ENCODE data around the gene KCNK15.
A peak's percentile ranks its signal among the peaks of the same experiment; 100 is the strongest.
"Not testable (repeated sequence)": the region's sequence is repeated elsewhere in the genome, so short reads cannot be mapped to it uniquely, and the experiment has no call there.

The KCNK15 gene

DNA sequence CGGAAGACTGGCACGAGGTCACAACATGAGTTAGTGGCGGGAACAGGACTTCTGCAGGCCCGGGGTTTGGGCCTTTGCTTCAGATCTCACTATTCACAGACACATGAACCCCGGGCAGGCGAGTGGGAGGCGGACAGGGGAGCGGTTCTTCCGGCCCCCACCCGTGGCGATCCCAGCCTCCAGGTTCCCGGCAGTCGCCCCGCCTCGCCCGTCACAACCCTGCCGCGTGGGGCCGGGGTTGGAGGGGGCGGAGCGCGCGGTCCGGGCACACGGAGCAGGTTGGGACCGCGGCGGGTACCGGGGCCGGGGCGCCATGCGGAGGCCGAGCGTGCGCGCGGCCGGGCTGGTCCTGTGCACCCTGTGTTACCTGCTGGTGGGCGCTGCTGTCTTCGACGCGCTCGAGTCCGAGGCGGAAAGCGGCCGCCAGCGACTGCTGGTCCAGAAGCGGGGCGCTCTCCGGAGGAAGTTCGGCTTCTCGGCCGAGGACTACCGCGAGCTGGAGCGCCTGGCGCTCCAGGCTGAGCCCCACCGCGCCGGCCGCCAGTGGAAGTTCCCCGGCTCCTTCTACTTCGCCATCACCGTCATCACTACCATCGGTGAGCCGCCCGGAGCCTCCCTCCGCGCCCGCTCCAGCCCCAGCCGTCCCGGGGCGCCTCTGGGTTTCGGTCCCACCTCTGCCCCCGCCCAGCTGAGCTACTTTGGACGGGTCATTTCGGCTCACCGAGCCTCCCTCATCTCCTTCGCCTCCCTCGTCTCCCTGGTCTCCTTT is at the start of gene KCNK15:
TSS of gene KCNK15 (plus strand) at position 268 of the 769 bp plus-strand sequence. CDS start at position 314, 46 bp downstream.
- DNase-seq (ENCODE audit: insufficient read length, low spot score) (no peak), FAIRE-seq (peak; percentile 75)

DNA sequence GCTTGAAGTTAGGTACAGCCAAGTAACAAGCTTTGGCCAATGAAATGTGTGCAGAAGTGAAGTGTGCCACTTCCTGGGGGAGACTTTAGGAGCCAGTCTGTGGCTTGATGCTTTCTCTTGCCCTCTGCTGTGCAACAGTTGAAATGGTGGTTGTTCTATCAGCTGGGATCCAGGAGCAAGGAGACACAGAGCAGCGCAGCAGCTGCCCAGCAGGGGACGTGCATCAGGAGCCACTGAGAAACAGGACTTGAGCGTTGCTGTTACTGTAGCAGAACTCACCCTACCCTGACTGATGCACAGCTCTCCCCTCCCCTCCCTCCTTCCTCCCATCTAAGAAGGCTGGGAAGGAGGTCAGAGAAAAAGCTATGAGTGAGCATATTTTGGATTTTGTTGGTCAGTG is 49.4 kb upstream of the KCNK15 start:
- FAIRE-seq (peak; percentile 36), DNase-seq (ENCODE audit: insufficient read length, low spot score) (no peak)

DNA sequence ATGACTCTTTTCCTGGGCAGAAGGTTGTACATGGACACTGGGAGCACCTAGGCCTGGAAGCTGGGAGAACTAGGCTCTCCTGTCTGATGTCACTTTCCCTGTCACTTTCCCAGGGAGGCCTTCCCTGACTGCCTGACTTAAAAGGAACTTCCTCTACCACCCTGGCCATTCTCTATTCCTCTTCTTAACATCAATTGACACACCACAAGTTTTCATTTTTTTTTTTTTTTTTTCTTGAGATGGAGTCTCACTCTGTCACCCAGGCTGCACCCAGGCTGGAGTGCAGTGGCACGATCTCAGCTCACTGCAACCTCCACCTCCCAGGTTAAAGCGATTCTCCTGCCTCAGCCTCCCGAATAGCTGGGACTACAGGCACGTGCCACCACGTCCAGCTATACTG is 48.6 kb upstream of the KCNK15 start:
- FAIRE-seq; DNase-seq (ENCODE audit: insufficient read length, low spot score): not testable (repeated sequence)

DNA sequence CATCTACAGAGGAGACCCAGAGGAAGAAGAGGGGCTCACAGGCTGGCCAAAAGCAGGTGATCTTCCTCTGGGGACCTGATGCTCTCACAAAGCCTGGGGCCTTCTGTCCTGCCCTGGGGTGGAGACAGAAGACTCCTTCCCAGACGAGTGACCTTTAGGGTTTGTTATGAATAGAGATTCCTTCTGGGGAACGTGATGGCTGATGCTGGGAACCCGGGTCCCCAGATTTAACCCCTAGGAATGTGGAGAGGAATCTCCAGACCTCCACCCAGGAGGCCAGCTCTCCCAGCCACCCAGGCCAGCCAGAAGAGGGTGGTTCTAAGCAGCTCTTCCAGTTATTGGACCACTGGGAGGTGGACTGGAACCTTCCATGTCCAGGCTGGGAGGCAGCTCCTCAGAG is 47.3 kb upstream of the KCNK15 start:
- FAIRE-seq (no peak), DNase-seq (ENCODE audit: insufficient read length, low spot score) (no peak)

DNA sequence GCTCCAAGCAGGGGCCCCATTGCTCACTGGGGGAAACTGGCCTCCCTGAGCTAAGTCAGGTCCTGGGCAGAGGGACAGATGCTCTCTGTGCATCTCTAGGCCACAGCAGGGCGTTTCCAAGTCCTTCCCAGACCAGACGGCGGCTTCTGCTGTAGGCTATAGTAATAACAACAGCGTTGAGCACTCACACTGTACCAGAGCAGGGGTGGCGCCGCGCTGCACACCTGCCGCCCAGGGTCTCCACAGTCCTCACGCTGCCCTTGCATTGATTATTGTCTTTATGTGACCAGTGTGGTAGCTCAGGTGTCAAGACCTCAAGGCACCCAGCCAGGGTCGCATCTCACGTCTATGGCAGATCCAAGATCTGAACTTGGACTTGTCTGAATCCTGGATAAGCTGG is 45.4 kb upstream of the KCNK15 start:
- no peak for DNase-seq (ENCODE audit: insufficient read length, low spot score)
- FAIRE-seq, result no peak

DNA sequence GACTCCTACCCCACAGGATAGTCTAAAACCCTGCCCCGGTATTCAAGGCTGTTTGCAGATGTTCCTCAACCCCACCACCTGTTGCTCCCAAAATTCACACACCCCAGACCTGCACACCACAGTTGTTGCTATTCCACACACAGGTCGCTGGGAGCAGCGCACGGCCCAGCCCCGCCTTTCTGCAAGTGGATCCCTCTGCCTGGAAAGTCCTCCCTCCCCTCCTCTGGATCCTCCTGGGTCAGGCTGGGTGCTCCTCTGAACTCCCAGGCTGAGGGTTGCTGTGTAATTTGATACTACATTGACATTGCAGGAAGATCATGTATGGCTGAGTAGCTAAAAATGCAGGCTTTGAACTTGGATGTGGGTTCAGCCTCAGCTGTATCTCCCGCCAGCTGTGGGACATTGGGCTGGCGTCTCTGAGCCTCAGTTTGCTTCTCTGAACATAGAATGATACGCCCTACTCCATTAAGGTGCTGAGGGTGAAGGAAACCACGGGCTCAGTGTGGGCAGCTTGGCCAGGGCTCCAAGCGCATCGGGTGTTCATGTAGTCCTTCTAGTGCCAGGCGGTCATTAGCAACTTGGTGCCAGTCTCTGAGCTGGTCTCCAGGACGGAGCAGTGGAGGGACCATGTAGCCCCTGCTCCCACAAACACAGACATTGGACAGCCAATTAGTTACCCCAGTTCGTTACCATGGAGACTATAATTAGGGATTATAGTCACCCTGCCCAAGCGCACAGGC is 44.4 kb upstream of the KCNK15 start:
- DNase-seq (ENCODE audit: insufficient read length, low spot score) (peak; percentile 78), FAIRE-seq (peak; percentile 96)

DNA sequence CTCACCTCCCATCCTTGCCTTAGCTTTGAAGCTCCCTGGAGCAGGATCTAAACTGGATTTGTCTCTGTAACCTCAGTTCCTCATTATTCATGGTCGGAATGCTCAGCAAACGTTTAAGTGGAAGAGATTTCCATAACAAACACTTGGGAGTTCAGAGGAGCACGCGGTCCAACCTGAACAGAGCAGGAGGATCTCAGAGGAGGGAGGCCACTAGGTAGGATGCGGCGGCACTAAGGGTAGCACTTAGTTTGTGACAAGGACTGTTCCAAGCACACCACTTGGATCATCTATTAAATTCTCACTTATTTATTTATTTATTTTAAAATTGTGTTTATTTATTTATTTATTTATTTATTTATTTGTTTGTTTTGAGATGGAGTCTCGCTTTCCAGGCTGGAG is 43.8 kb upstream of the KCNK15 start:
- no peak for FAIRE-seq

DNA sequence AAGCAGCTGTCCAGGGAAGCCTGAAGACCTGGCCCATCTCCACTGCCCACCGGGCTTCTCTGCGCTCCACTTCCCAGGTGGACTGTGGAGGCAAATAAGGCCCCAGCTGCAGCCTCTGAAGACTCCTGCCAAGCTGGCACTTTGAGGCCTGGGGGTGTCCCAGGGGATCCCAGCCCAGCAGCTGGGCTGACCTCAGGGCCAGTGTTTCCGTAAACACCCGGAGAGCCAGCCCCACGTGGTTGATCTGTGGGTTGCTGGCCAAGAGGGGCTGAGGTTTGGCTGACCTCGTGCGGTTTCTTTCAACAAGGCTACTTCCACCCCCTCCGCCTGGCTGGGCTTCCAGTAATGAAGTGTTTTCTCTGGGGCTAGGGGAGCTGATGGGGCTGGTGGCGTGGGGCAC is 42.9 kb upstream of the KCNK15 start:
- FAIRE-seq (peak; percentile 84), DNase-seq (ENCODE audit: insufficient read length, low spot score) (peak; percentile 84)

More for the DNA sequence above, 43.8 kb upstream of the KCNK15 start:
- no peak for DNase-seq (ENCODE audit: insufficient read length, low spot score)

DNA sequence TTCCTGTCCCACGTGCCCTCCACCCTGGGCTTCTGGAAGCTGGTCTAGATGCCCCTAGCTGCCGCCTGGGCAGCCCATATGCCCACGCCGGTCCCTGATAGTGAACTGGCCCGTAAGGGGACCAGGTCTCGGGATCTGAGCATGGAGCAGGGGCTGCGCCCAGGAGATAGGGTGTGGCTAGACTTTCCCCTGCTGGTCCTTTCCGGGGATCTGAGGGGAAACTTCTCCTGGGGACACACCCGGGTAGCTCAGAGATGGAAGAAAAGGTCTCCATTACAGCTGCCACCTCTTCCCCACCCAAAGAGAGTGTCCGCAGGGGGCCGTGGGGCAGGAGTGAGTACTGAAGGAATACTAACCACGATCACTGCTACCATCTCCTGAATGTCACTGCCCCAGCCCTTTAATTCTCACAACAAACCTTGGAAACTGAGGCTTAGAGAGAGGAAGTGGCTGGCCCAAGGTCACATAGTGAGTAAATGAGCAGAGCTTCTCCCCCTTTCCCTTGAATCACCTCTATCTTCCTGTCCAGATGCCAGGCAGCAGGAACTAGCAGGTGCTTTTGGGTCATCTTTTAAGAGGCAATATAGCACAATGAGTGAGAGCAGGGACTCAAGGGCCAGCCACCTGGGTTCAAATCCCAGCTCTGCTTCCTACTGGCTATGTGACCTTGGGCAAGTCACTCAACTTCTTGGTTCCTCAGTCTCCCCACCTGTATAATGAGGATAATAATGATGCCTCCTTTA is 42.3 kb upstream of the KCNK15 start:
- FAIRE-seq (peak; percentile 55), DNase-seq (ENCODE audit: insufficient read length, low spot score) (no peak)

DNA sequence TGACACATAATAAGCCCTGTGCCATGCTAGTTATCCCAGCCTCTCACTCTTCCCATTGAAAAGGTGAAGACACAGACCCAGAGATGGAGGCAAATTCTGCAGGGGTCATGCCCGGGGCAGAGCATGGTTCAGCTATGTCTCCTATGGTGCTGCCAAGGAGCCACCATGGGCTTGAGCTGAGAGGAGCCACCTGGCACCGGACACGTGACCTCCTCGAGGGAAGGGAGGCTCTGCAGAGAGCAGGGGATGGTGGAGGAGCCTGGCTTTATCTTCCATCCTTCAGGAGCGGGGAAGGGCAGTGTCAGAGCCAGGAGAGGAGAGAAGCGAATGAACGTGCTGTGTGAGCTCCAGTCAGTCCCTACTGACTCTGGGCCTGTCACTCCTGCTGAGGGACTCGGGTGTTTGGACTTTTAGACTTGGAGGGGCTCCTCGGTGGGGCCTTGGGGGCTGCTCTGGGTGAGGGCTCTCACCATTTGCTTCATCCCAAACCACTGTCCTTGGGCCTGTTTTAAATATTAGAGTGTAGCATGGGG is 41.6 kb upstream of the KCNK15 start:
- FAIRE-seq (no peak), DNase-seq (ENCODE audit: insufficient read length, low spot score) (no peak)

DNA sequence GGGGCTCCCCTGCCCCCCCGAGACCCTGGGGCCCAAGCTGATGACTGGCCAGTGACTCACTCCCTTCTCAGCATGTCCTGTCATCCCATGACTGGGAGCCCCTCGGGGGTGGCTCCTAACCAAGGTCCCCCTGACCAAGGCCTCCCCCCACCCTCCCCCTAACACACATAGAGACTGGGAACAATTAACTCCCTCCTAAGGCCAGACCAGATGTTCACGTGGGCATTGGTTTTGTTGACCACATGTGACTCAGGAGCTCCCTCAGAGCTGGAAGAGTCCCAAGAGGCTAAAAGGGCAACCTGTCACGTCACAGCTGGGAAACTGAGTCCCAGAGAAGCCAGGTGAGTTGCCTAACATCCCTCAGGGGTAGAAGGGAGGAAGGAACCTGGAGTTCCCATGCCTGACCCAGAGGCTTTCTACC is 41.1 kb upstream of the KCNK15 start:
- DNase-seq (ENCODE audit: insufficient read length, low spot score), result peak; percentile 98
- peak; percentile 99 for FAIRE-seq

DNA sequence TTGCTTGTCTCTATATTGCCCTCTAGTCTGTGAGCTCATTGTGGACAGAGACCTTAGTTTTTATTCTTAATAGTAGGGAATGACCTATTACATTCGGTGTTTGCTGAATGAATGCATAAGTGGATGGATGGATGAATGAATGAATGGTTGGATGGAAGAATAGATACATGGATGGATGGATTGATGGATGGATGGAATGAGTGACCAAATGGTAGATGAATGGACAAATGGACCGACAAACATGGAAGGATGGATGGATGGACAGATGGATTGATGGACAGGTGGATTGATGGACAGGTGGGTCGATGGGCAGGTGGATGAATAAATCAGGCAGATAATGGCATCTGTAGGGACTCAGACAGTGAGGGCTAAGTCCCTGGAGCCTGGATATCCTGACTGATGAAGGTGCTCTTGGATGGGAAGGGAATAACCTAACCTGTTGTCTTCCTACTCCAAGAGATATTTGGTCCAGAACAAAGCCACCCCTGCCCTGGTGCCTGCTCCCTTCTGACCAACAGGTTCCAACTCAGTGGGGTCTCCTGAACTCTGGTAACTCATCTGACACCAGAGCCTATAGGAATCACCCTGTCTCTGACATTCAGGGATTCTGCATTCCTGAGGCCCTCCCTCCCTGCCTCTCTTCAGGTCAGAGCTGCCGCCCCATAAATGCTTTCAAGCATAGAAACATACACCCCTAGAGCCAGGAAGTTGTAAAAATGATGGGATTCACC is 40.1 kb upstream of the KCNK15 start:
- FAIRE-seq (no peak), DNase-seq (ENCODE audit: insufficient read length, low spot score) (no peak)

DNA sequence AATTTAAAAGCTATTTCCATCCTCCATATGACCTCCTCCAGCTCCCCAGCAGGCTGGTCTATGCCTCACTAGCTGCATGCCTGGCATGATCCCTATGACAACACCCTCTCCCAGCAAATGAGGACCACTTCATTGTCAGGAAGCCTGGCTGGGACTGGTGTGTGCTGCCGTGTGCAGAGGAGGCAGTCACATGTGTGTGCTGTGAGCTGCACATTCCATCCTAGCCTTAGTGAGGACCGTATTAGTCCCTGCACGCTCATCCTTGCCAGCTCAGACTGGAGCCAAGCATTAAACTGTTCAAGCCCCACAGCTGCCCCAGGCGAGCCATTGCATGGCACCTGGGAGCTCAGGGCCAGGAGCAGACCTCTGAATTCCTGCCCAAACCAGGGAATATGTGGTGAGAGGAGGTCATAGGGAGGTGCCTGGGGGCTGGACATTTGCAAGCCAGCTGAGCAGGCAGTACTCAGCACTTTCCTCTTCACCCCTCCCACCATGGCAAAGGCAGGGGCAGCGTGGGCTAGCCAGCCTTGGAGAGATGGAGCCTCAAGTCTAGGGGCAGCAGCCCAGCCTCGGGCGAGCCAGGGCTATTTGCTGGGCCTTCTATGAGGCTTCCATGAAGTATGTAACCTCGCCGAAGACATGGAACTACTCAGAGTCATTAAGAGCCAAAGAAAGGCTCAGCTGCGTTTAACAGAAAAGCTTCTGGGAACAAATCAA is 39.2 kb upstream of the KCNK15 start:
- FAIRE-seq (peak; percentile 97), DNase-seq (ENCODE audit: insufficient read length, low spot score) (no peak)

DNA sequence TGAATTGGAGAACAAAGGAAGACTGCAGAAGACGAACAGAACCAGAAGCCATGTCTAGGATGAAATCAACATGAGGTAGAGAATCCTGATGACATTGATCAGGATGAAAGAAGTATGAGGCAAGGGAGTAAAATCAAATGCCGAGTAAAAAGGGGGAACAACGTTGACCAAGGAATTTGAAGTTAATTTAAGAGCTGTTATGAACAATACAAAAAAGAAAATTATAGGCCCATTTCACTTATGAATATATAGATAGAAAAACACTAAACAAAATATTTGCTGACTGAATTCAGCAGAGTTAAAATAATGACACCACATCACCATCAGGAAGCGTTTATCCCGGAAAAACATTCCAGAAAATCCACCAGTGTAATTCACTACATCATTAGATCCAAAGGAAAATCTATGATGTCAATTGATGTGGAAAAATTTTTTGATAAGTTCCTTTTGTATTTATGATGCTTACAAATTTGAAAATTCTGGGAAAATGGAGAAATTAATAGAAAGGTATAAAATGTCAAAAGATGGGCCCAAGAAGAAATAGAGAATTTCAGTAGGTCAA is 38.6 kb upstream of the KCNK15 start:
- FAIRE-seq, result no peak
- DNase-seq (ENCODE audit: insufficient read length, low spot score), result no peak

DNA sequence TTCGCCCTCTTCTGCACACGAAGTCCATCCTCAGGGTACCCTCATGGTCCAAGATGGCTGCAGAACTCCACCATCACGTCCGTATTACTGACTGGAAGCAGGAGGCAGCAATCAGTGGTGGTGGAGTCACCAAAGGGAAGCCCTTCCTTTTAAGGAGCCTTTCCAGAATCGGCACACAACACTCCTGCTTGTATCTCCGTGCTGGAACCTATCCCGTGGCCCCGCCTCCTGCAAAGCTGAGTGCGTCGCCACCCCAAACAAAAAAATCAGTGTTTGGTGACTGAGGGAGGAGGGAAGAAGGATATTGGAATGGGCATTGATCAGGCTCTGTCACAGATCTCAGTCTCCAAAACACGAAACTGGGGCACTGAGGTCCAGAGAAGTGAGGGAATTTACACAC is 36.3 kb upstream of the KCNK15 start:
- DNase-seq (ENCODE audit: insufficient read length, low spot score), result no peak
- FAIRE-seq, result no peak

DNA sequence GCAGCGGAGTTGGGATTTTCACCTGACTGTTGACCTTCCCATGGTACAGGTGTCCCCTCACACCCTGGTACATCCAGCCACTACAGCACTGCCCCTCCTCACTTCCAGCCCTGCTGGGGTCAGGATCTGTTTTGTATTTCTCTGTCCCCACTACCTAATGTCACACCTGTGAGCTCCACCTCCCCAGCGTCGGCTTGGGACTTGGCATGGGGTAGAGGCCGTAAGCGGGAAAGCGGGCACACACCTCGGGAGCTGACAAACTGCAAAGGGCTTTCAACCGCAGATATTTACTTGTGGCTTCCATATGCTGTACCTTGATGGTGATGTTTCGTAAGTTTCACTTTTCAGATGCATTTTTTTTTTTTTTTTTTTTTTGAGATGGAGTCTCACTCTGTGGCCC is 35.9 kb upstream of the KCNK15 start:
- FAIRE-seq (peak; percentile 94), DNase-seq (ENCODE audit: insufficient read length, low spot score) (no peak)

DNA sequence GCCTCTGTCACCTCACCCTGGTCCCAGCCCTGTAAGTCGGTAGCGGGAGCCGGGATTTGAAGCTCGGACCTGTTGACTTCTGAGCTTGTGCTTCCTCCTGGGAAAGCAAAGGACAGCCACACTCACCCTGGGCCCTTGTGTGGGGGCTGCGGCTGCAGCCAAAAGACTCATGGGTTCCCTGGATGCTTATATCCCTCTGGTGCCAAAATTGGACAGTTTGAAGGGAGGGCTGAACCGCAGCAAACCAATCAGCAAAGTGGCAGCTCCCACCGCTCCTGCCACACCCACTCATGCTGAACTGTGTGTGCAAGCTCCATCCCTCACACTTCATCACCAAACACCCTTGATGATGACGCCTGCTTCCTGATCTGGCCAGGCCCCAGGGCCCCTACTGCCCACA is 34.4 kb upstream of the KCNK15 start:
- DNase-seq (ENCODE audit: insufficient read length, low spot score) (no peak), FAIRE-seq (peak; percentile 98)

DNA sequence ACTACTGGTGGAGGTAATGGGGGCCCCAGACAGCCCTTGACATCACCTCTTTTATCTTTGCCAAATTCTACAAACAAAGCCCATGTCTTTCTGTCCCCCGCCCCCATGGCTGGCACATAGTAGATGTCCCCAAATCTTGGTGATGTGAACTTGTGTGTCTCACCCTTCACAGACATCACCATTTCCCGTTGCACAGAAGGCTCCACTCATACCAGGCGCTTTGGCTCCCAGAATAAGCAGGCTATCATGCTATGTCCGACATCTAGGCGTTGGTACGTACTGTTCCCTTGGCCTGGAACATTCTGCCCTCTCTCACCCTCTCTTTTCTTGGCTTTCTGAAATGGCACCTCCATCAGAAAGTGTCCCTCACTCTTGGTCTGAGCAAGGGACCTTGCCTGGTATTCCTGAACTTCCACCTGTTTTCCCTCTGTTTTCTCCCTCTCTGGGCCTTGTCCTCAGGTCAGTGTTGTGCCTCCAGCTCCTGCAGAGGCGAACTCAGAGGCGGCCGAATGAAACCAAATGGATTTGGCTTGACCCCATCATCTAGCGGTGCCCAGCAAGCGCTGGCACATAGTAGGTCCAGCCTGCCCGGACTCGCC is 31.5 kb upstream of the KCNK15 start:
- DNase-seq (ENCODE audit: insufficient read length, low spot score), result no peak
- no peak for FAIRE-seq

Data from HTR-8/SVneo (cell line).